IMR-90 (cell line): ENCODE measurements around the gene ZNF26. TPM values are rescaled to one million over a fixed set of nuclear protein-coding genes. Genes with fewer than 3 reads are reported as not detected.

Source experiments
- ATAC-seq: fragments of 200-7000 bp; cut with Tn5 transposase; 2 replicates; pipeline ENCODE4 v1.9.1; 2020; ENCODE audit warnings: low read depth, mild to moderate bottlenecking, moderate library complexity
- BruUV-seq: library from RNA; stranded (reverse); fragments of 400-500 nt; replicated peaks from 2 replicates; lab custom pipeline; 2021; lab: Mats Ljungman, UMichigan
- CTCF ChIA-PET: fragments of 300-600 bp; formaldehyde crosslinking; extraction: SDS; loops from one replicate; lab custom pipeline; 2021; ENCODE audit warnings: antibody characterized with exemption; lab: Yijun Ruan, JAX
- POLR2A ChIA-PET: fragments of 300-600 bp; sonication (Branson Sonifier 250); formaldehyde crosslinking; loops from one replicate; lab custom pipeline; 2022; ENCODE audit warnings: antibody characterized with exemption; ENCODE audit not compliant: unreplicated experiment; lab: Charles Lee
- DNase-seq: peaks from one replicate; pipeline ENCODE4 v3.0.0; 2013
- H2AFZ ChIP-seq: replicated peaks from 2 replicates; pipeline ENCODE3; 2013; ENCODE audit warnings: low read length, mild to moderate bottlenecking; ENCODE audit not compliant: poor library complexity
- H2AK5ac ChIP-seq: 2 replicates; pipeline ENCODE4 v1.6.1; 2013; ENCODE audit warnings: low read depth, low read length, inconsistent platforms
- H2AK9ac ChIP-seq: replicated peaks from 2 replicates; pipeline ENCODE3; 2013; ENCODE audit warnings: mild to moderate bottlenecking, low read depth, low read length, moderate library complexity; ENCODE audit not compliant: poor library complexity
- H2BK120ac ChIP-seq: 2 replicates; pipeline ENCODE4 v1.6.1; 2013; ENCODE audit warnings: low read depth, low read length, inconsistent platforms
- H2BK15ac ChIP-seq: 3 replicates; pipeline ENCODE4 v1.6.1; 2013; ENCODE audit warnings: low read depth, low read length, inconsistent platforms
- H2BK20ac ChIP-seq: 2 replicates; pipeline ENCODE4 v1.6.1; 2013; ENCODE audit warnings: low read depth, mild to moderate bottlenecking, inconsistent platforms, low read length, moderate library complexity
- H2BK5ac ChIP-seq: 2 replicates; pipeline ENCODE4 v1.6.1; 2013; ENCODE audit warnings: mild to moderate bottlenecking, low read depth, low read length, inconsistent platforms; ENCODE audit not compliant: poor library complexity, severe bottlenecking
- H3K14ac ChIP-seq: replicated peaks from 2 replicates; pipeline ENCODE4 v1.6.1; 2013; ENCODE audit warnings: low read depth, low read length, inconsistent platforms
- H3K18ac ChIP-seq: 2 replicates; pipeline ENCODE4 v1.6.1; 2013; ENCODE audit warnings: low read depth, low read length, control low read depth
- H3K23ac ChIP-seq: 2 replicates; pipeline ENCODE4 v1.6.1; 2013; ENCODE audit warnings: low read depth, low read length, inconsistent platforms
- H3K27ac ChIP-seq: 2 replicates; pipeline ENCODE4 v1.5.1; 2013; ENCODE audit warnings: mild to moderate bottlenecking, control low read depth, low read length; ENCODE audit not compliant: insufficient read depth
- H3K27me3 ChIP-seq: 2 replicates; pipeline ENCODE4 v1.6.1; 2013; ENCODE audit warnings: low read length; ENCODE audit not compliant: control insufficient read depth, insufficient read depth
- H3K36me3 ChIP-seq: 2 replicates; pipeline ENCODE4 v1.6.1; 2013; ENCODE audit warnings: low read length, mixed read lengths; ENCODE audit not compliant: control insufficient read depth, insufficient read depth
- H3K4ac ChIP-seq: 2 replicates; pipeline ENCODE4 v1.6.1; 2013; ENCODE audit warnings: low read depth, low read length, inconsistent platforms
- H3K4me1 ChIP-seq: 2 replicates; pipeline ENCODE4 v1.6.1; 2013; ENCODE audit warnings: low read length, mixed read lengths; ENCODE audit not compliant: control insufficient read depth, insufficient read depth
- H3K4me2 ChIP-seq: 2 replicates; pipeline ENCODE4 v1.6.1; 2013; ENCODE audit warnings: low read depth, mild to moderate bottlenecking, control low read depth, low read length, moderate library complexity
- H3K4me3 ChIP-seq: 2 replicates; pipeline ENCODE4 v1.5.1; 2013; ENCODE audit warnings: low read depth, mild to moderate bottlenecking, control low read depth, low read length, moderate library complexity; ENCODE audit not compliant: insufficient read depth
- H3K56ac ChIP-seq: 2 replicates; pipeline ENCODE4 v1.6.1; 2013; ENCODE audit warnings: low read length, inconsistent platforms; ENCODE audit not compliant: insufficient read depth; ENCODE audit errors: extremely low read depth
- H3K79me1 ChIP-seq, 2 experiments: 2 replicates each; pipeline ENCODE4 v1.6.1; 2013; ENCODE audit warnings: low read length in 2 of 2, inconsistent platforms in 1 of 2, low read depth in 1 of 2
- H3K9ac ChIP-seq: 2 replicates; pipeline ENCODE4 v1.6.1; 2013; ENCODE audit warnings: low read depth, low read length, control low read depth
- H3K9me1 ChIP-seq: 2 replicates; pipeline ENCODE4 v1.6.1; 2013; ENCODE audit warnings: low read length, inconsistent platforms; ENCODE audit not compliant: insufficient read depth
- H3K9me3 ChIP-seq: 2 replicates; pipeline ENCODE4 v1.6.1; 2013; ENCODE audit warnings: low read length; ENCODE audit not compliant: control insufficient read depth, insufficient read depth
- H4K20me1 ChIP-seq: 2 replicates; pipeline ENCODE4 v1.6.1; 2013; ENCODE audit warnings: low read length, inconsistent platforms; ENCODE audit not compliant: insufficient read depth
- H4K5ac ChIP-seq: 2 replicates; pipeline ENCODE4 v1.6.1; 2013; ENCODE audit warnings: mild to moderate bottlenecking, low read depth, low read length, control low read depth
- H4K8ac ChIP-seq, 2 experiments: 2 replicates each; pipeline ENCODE4 v1.6.1; 2013; ENCODE audit warnings: low read depth in 2 of 2, low read length in 2 of 2, control low read depth in 1 of 2, inconsistent platforms in 1 of 2
- H4K91ac ChIP-seq: 2 replicates; pipeline ENCODE4 v1.6.1; 2013; ENCODE audit warnings: low read depth, low read length, inconsistent platforms; ENCODE audit not compliant: insufficient read depth
- BHLHE40 ChIP-seq: fragments of 150-350 bp; IDR thresholded peaks from 2 replicates; pipeline ENCODE4 v1.6.1; 2016; ENCODE audit warnings: mild to moderate bottlenecking, low read depth, low read length
- CHD1 ChIP-seq: IDR thresholded peaks from 2 replicates; pipeline ENCODE4 v1.6.1; 2012; ENCODE audit warnings: low read depth, low read length, improper control_type of control experiment
- CTCF ChIP-seq: conservative IDR thresholded peaks from 2 replicates; pipeline ENCODE4 v1.5.1; 2012; ENCODE audit warnings: mild to moderate bottlenecking, low read depth, low read length, improper control_type of control experiment
- ELK1 ChIP-seq: fragments of 150-350 bp; IDR thresholded peaks from 2 replicates; pipeline ENCODE4 v1.6.1; 2016; ENCODE audit warnings: low read depth, mild to moderate bottlenecking, low read length, moderate library complexity, borderline replicate concordance
- MAFK ChIP-seq: IDR thresholded peaks from 2 replicates; pipeline ENCODE4 v1.6.1; 2012; ENCODE audit warnings: low read depth, low read length, improper control_type of control experiment
- NFE2L2 ChIP-seq: fragments of 150-350 bp; IDR thresholded peaks from 2 replicates; pipeline ENCODE4 v1.6.1; 2016; ENCODE audit warnings: low read depth, mild to moderate bottlenecking, low read length
- RFX5 ChIP-seq: IDR thresholded peaks from 2 replicates; pipeline ENCODE4 v1.8.0; 2012; ENCODE audit warnings: low read depth, mild to moderate bottlenecking, low read length, moderate library complexity
- whole genome bisulfite sequencing, 2 experiments: methylation state at CpG; one replicate each; pipeline versions ENCODE4 v1.1.5 to v1.1.7; 2013; ENCODE audit warnings: missing lambda C conversion rate in 2 of 2; ENCODE audit not compliant: insufficient read length in 1 of 2; ENCODE audit errors: extremely low coverage in 2 of 2; 5-methylcytosine and 5-hydroxymethylcytosine counted together
- dilution Hi-C: fragments of 300-500 bp; cut with HindIII; formaldehyde crosslinking; loops from one replicate; pipeline ENCODE4 v1.14.3; 2018; ENCODE audit warnings: low sequenced_read_pairs; ENCODE audit not compliant: unreplicated experiment
- in situ Hi-C: fragments of 300-500 bp; cut with MboI; formaldehyde crosslinking; loops from 3 replicates; pipeline ENCODE4 v1.14.3; 2019; ENCODE audit warnings: low sequenced_read_pairs, inconsistent platforms, mixed read lengths
- intact Hi-C: fragments of 100-400 bp; cut with micrococcal nuclease; formaldehyde crosslinking; loops from 2 replicates; pipeline ENCODE4 v1.10.0; 2022
- polyA plus RNA-seq, 3 experiments: library from polyadenylated mRNA; depleted of rRNA; stranded (reverse); fragments of >200 nt; gene quantifications; 2 replicates each; pipeline ENCODE4 v1.2.3, GENCODE V29; 2012; ENCODE audit warnings: low replicate concordance in 1 of 3
- total RNA-seq: library from RNA; depleted of rRNA; stranded (reverse); fragments of >200 nt; gene quantifications from 2 replicates; pipeline ENCODE4 v1.2.3, GENCODE V29; 2012

ZNF26 gene
- total and polyA plus RNA-seq, 2 of the 4 experiments (the other 2 are of a cell fraction), result 6.3 to 11.8 TPM

GRCh38 chr12:133057446-133057845 lies 71.3 kb downstream of the ZNF26 start:
- in situ Hi-C loops (no loop called here), dilution Hi-C loops (no loop called here), intact Hi-C loops (no loop called here)
- Histone ChIP-seq H3K79me1 (no peaks in the 10 kb centered on the region), H3K18ac (no peak overlapping the region), H3K9me3 (peaks cover 76% of the 10 kb centered on the region), H3K14ac (no peak overlapping the region), H2AFZ (no peak overlapping the region), H3K27me3 (no peaks in the 10 kb centered on the region), H3K4ac (no peak overlapping the region), H3K9ac (no peak overlapping the region), H3K4me2 (no peak overlapping the region), H3K36me3 (peaks cover 33% of the 10 kb centered on the region), H2BK5ac (no peak overlapping the region), H3K9me1 (no peaks in the 10 kb centered on the region), H4K8ac (no peak overlapping the region), H2BK20ac (no peak overlapping the region), H4K20me1 (no peaks in the 10 kb centered on the region), H2BK120ac (no peak overlapping the region), H4K5ac (no peak overlapping the region), H3K23ac (no peak overlapping the region), H3K56ac (no peak overlapping the region), H3K4me1 (no peaks in the 10 kb centered on the region), H2AK5ac (no peak overlapping the region), H3K4me3 (no peak overlapping the region), H3K27ac (no peak overlapping the region), H2AK9ac (no peak overlapping the region), H2BK15ac (no peak overlapping the region), H4K91ac (no peak overlapping the region)
- ChIA-PET CTCF (no interaction called here), POLR2A (no interaction called here)
- TF ChIP-seq CTCF, result no peak
- TF ChIP-seq MAFK, result no peak
- TF ChIP-seq RFX5, result no peak
- no peak for TF ChIP-seq NFE2L2
- TF ChIP-seq ELK1, result no peak
- TF ChIP-seq CHD1, result no peak
- TF ChIP-seq BHLHE40, result no peak
- ATAC-seq (no peak), DNase-seq (peak; percentile 2)
- no CpG with 5 or more reads among the region's 5 CpGs for WGBS, 2 experiments
- BruUV-seq, result no TSS peak
